Measurements from ENCODE around the gene DGKD.
A peak's percentile ranks its signal among the peaks of the same experiment; 100 is the strongest.

Gene DGKD

DNA sequence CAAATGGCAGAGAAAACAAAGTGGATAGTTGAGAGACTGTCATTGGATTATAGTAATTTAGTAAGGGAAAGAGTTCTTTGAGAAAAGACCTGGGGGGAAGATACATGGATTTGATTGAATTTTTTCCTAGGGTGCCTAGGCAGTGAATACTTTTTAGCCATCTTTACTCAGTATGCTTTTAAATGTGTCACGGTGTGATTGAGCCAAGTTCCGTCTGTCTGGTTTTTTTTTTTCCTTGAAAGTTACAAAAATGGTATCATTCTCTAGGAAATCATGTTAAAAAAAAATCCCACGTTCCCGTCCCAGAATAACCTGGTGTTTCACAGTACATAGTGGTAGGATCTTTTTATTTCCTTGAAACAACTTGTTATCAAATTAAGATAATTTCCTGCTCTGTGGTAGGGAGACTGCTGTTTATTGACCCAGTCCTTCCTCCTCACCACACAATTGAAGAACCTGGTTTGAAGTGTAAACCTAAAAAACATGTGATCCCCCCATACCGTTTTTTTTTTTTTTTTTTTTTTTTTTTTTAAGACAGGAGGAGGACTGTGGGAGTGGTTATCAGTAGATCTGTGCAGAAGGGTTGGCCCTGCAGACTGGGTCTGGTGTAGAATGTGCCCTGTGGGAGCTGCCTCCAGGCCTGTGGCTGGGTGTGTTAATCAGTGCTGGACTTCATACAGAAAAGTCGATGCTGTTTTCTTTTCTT is 55.1 kb downstream of the DGKD start:
- Mint-ChIP-seq H3K27me3 (no peaks in the 10 kb centered on the region), H3K4me3 (peak overlapping the region in 1 of 2 donors; percentile 4), H3K27ac (peak overlapping the region; percentile 85), H3K9me3 (peaks cover 3 to 8% of the 10 kb centered on the region in 2 donors), H3K4me1 (peaks cover 40 to 74% of the 10 kb centered on the region in 2 donors), H3K36me3 (peaks cover 49 to 75% of the 10 kb centered on the region in 2 donors)
- no peak for DNase-seq
- peak; percentile 58 to 63 for ATAC-seq (replicated peaks)

DNA sequence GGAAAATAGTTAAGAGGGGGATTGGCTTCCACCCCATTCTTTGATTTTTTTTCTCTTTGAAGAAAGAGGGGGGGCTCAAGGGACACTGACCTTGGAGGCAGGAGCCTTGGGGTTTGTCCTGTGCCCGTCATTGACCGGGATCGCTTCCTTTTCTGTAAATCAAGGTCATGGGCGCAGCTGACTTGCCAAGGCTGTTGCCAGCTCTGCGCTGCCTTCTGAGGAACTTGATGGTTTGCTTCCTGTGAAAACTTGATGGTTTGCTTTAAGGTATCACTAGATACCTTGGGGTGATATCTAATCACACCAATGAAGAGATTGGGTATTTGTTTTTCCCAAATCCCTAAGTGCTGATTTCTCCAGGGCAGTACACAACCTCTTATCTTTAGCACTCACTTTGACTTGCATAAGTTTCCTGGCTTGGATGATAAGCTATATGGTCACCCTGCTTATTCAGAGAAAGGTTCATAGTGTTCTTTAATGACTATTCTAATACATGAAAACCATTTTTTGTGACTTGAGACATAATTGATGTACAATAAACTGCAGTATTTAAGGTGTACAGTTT is 56.0 kb downstream of the DGKD start:
- Mint-ChIP-seq H3K4me3 (peak overlapping the region in 1 of 2 donors; percentile 14), H3K9me3 (peaks cover 3 to 8% of the 10 kb centered on the region in 2 donors), H3K27ac (no peak overlapping the region), H3K36me3 (peaks cover 49 to 75% of the 10 kb centered on the region in 2 donors), H3K27me3 (no peaks in the 10 kb centered on the region), H3K4me1 (peaks cover 44 to 74% of the 10 kb centered on the region in 2 donors)
- DNase-seq (no peak), ATAC-seq (replicated peaks) (no peak)

DNA sequence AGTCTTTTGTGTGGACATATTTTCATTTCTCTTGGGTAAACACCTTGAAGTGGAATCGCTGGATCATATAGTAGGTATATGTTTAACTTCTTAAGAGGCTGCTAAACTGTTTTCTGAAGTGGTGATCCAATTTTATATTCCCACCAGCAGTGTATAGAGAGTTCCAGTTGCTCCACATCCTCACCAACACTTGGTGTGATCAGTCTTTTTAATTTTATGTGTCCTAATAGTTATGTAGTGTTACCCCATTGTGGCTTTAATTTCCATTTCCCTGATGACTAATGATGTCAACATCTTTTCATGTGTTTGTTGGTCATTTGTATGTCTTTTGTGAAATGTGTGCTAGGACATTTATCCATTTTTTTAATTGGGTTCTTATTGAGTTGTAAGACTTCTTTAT is 56.9 kb downstream of the DGKD start:
- H3K9me3 Mint-ChIP-seq = peaks cover 3 to 8% of the 10 kb centered on the region in 2 donors
- H3K4me1 Mint-ChIP-seq = peaks cover 51 to 81% of the 10 kb centered on the region in 2 donors
- peak overlapping the region; percentile 67 for H3K27ac Mint-ChIP-seq
- no peaks in the 10 kb centered on the region for H3K27me3 Mint-ChIP-seq
- DNase-seq (no peak), ATAC-seq (replicated peaks) (no peak)
- peaks cover 48 to 79% of the 10 kb centered on the region in 2 donors for H3K36me3 Mint-ChIP-seq
- no peak overlapping the region for H3K4me3 Mint-ChIP-seq

DNA sequence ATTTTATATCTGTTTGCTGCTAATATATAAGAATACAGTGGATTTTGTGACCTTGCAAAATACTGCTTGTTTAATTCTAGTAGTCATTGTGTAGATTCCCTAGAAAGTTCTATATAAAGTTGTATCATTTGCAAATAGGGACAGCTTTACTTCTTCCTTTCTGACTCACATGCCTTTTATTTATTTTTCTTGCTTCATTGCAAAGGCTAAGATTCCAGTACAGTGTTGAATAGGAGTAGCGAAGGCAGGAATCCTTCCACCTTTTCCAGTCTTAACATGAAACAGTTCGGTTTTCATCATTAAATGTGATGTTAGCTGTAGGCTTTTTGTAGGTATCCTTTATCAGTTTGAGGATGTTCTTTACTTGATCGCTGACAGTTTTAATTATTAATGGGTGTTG is 58.1 kb downstream of the DGKD start:
- DNase-seq = no peak
- ATAC-seq (replicated peaks) = no peak
- Mint-ChIP-seq H3K27me3 (no peaks in the 10 kb centered on the region), H3K9me3 (peaks cover 3 to 8% of the 10 kb centered on the region in 2 donors), H3K4me3 (no peak overlapping the region), H3K36me3 (peaks cover 44 to 76% of the 10 kb centered on the region in 2 donors), H3K4me1 (peaks cover 55 to 84% of the 10 kb centered on the region in 2 donors), H3K27ac (no peak overlapping the region)

DNA sequence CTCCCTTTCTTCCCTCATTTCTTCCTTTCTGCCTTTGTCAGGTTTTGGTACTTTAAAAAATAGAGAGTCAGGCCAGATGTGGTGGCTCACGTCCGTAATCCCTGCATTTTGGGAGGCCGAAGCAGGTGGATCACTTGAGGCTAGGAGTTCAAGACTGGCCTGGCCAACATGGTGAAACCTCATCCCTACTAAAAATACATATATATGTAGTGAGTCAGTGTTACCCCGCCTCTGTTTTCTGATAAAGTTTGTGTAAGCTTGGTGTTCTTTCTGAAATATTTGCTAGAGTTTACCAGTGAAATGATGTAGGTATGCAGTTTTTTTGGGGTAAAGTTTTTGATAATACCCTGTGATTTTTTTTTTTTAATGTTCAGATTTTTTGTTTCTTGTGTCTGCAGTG is 58.8 kb downstream of the DGKD start:
- peak overlapping the region in 1 of 2 donors; percentile 29 for H3K4me3 Mint-ChIP-seq
- no peak for ATAC-seq (replicated peaks)
- peak overlapping the region; percentile 81 for H3K27ac Mint-ChIP-seq
- H3K9me3 Mint-ChIP-seq = peaks cover 3 to 8% of the 10 kb centered on the region in 2 donors
- H3K4me1 Mint-ChIP-seq = peaks cover 58 to 89% of the 10 kb centered on the region in 2 donors
- DNase-seq = no peak
- H3K36me3 Mint-ChIP-seq = peaks cover 43 to 77% of the 10 kb centered on the region in 2 donors
- H3K27me3 Mint-ChIP-seq = no peaks in the 10 kb centered on the region

DNA sequence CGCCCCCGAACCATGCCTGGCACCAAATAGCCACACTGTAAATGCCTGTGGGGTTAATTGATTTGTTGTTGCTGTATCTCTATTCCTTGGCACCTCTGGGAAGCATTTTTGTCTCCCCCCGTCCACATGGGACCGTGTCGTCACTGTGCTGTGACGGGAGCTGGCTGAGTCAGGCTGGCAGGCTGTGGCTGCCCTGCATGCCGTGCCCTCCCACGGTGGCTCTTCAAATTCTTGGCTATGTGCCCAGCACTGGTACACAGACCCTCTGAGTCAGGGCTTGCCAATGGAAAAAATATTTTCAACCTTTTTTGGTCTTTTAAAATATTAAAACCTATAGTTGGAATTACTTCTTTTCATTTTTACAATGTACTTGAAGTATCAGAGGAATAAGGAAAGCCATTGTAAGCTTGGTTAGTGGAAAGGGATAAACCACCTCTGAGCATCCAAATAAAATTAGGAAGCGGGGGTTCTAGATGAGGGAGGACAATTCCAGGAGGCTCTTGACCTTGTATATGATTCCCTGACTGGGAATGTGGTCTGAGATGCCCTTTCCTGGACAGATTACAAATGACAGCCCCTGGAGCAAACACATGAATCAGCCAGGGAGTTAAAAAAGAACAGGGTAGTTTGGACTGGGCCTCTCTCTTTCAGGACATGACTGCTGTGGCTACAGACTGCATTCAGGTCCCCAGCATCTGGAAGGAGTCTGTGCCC is 59.4 kb downstream of the DGKD start:
- peaks cover 37 to 74% of the 10 kb centered on the region in 2 donors for H3K36me3 Mint-ChIP-seq
- peak overlapping the region; percentile 27 to 48 for H3K4me3 Mint-ChIP-seq
- H3K27ac Mint-ChIP-seq = peak overlapping the region; percentile 81
- DNase-seq (no peak), ATAC-seq (replicated peaks) (no peak)
- peaks cover 58 to 89% of the 10 kb centered on the region in 2 donors for H3K4me1 Mint-ChIP-seq
- peaks cover 3 to 8% of the 10 kb centered on the region in 2 donors for H3K9me3 Mint-ChIP-seq
- H3K27me3 Mint-ChIP-seq = no peaks in the 10 kb centered on the region

DNA sequence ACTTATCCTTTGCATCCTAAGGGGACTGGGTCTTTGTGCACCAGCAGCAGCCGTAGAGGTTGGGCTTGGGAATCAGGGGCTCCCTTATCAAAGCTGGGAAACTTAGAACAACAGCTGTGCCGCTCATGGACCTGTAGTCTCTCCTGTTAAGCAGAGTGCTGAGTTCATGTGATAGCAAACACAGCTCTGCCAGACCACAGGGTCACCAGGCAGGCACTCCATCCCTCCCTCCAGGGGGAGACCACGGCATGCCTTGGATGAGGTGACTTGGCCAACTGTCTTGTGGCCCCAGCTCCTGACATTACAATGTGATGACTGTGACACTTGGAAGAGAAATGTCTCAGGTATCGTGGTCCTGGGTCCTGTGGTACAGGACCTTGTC is 60.0 kb downstream of the DGKD start:
- DNase-seq (no peak), ATAC-seq (replicated peaks) (no peak)
- peaks cover 3 to 8% of the 10 kb centered on the region in 2 donors for H3K9me3 Mint-ChIP-seq
- H3K27me3 Mint-ChIP-seq = no peaks in the 10 kb centered on the region
- peak overlapping the region; percentile 81 for H3K27ac Mint-ChIP-seq
- H3K4me1 Mint-ChIP-seq = peaks cover 58 to 89% of the 10 kb centered on the region in 2 donors
- H3K4me3 Mint-ChIP-seq = no peak overlapping the region
- H3K36me3 Mint-ChIP-seq = peaks cover 40 to 73% of the 10 kb centered on the region in 2 donors

DNA sequence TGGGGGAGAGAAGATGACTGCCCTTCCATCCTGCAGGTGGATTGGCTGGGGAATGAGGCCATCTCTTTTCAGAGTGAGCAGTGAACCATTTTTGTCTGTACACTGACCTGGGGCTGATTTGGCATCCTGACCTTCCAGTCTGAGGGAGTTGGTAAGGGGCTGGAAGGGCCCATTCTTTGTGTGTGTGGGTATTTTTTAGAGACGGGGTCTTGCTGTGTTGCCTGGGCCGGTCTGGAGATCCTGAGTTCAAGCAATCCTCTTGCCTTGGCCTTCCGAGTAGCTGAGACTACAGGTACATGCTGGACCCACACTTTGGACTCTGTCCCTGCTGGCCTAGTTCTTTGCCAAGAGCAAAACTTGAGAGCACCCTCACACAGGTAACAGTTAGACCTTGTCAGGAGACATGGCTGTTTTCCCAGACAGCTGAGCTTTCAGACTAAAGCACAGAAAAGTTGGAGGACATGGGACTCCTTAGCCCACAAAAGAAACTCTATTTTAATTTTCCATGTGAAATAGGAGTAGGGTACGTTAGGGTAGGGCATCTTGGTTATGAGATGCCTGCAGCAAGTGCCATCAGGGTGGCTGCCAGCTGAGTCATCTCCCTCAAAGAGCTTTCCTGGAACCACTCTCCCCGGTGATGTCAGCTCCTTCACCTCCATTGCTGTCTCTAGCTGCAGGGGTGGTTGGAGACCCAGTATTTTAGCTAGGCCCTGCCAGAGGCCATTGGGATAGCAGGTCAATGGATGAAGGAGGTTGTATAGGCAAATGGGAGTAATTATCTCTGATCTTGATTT is 60.7 kb downstream of the DGKD start:
- H3K36me3 Mint-ChIP-seq = peaks cover 47 to 77% of the 10 kb centered on the region in 2 donors
- DNase-seq (no peak), ATAC-seq (replicated peaks) (no peak)
- peaks cover 3 to 8% of the 10 kb centered on the region in 2 donors for H3K9me3 Mint-ChIP-seq
- no peaks in the 10 kb centered on the region for H3K27me3 Mint-ChIP-seq
- H3K27ac Mint-ChIP-seq = peak overlapping the region; percentile 88
- H3K4me3 Mint-ChIP-seq = no peak overlapping the region
- H3K4me1 Mint-ChIP-seq = peaks cover 60 to 89% of the 10 kb centered on the region in 2 donors

DNA sequence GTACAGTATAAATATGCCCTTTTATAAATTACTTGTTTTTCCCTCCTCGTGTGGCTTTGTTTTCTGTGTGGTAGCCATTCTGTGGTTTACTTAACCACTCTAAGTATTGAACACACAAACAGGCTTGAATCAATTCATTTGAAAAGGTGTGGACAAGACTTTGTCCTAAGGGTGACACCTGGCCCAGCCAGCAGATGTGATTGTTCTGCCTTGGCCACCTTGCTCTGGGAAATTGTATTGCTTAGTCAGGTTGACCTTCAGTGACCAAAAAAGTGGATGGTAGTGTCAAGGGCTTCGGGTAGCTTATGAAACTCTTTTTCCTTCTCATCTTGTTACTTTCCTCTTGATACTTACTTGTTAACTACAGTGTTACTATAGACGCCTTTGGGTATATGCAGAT is 61.9 kb downstream of the DGKD start:
- Mint-ChIP-seq H3K4me1 (peaks cover 66 to 89% of the 10 kb centered on the region in 2 donors), H3K9me3 (peaks cover 0 to 6% of the 10 kb centered on the region in 2 donors), H3K27ac (peak overlapping the region; percentile 87), H3K27me3 (no peaks in the 10 kb centered on the region), H3K36me3 (peaks cover 44 to 73% of the 10 kb centered on the region in 2 donors), H3K4me3 (no peak overlapping the region)
- ATAC-seq (replicated peaks) (no peak), DNase-seq (no peak)

DNA sequence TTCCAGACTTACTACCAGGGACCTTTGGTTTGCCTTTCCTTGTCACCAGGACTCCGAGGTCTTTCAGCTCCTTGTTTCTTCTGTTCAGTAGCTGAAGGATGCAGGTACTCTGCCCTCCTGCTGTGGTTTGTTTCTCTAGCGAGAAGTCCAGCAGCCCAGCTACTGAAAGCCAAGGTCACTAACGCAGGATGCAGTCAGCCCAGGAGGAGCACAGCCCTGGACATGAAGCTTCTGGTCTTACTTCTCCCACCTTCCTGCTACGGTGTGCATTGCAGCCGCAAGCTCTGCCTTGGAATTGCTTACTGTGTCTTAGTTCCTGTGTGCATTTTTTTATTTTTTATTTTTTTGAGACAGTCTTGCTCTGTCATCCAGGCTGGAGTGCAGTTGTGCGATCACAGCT is 62.4 kb downstream of the DGKD start:
- Mint-ChIP-seq H3K36me3 (peaks cover 44 to 73% of the 10 kb centered on the region in 2 donors), H3K4me3 (no peak overlapping the region), H3K27ac (peak overlapping the region; percentile 87), H3K4me1 (peaks cover 71 to 94% of the 10 kb centered on the region in 2 donors), H3K27me3 (no peaks in the 10 kb centered on the region), H3K9me3 (peaks cover 0 to under 1% of the 10 kb centered on the region in 2 donors)
- ATAC-seq (replicated peaks) (no peak), DNase-seq (no peak)

DNA sequence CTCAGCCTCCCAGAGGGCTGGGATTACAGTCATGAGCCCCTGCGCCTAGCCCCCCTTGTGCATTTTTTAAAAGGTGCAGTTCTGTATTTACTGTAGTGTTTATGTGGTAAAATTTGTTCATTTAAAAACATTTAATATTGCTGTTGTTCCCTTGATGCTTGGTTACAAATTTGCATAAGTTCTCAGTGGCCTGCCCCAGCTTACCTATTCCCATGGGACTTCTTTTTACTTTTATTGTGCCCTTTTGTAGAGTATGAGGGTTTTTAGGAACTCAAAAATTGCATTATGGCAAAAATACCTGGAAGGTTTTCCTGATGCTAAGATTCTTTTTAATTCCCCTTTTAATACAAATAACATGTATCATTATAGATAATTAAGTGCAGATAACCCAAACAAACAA is 63.0 kb downstream of the DGKD start:
- Mint-ChIP-seq H3K27me3 (no peaks in the 10 kb centered on the region), H3K4me1 (peaks cover 77 to 99% of the 10 kb centered on the region in 2 donors), H3K36me3 (peaks cover 46 to 73% of the 10 kb centered on the region in 2 donors), H3K9me3 (no peaks in the 10 kb centered on the region), H3K4me3 (peak overlapping the region in 1 of 2 donors; percentile 46), H3K27ac (peak overlapping the region; percentile 31)
- ATAC-seq (replicated peaks) = no peak
- DNase-seq = no peak

DNA sequence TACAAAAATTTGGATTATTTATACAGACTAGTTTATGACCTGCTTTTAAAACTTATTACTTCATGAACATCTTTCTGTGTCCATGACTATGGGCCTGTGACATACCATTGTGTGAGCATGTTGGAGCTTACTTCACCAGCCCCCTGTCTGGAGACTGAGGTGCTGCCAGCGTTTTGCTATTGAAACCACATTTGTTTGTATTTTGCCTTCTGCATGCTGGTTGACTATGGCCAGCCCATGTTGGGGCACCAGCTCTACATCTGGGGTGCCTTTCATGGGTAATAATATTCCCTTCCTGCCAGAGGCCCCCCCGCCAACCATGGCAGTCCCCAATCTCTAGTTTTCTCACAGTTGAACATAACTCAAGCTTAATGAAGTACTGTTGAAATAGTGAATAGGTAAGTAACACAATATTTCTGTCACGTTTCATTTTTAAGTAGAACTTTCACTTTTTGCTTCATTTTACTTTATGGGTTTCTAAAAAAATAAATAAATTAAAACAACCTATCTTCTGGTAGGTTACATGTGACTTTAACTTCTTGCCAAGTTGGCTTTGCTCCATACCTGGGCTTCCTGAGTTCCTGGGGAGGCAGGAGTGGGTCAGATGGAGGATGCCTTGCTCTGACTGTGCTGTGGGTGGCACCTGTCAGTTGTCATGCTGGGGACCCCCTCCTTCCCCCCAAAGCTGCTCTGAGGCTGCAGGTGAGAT is 63.9 kb downstream of the DGKD start:
- Mint-ChIP-seq H3K27me3 (no peaks in the 10 kb centered on the region), H3K9me3 (no peaks in the 10 kb centered on the region), H3K4me1 (peaks cover 82 to 100% of the 10 kb centered on the region in 2 donors), H3K27ac (peak overlapping the region; percentile 93), H3K4me3 (peak overlapping the region; percentile 74 to 82), H3K36me3 (peaks cover 50 to 75% of the 10 kb centered on the region in 2 donors)
- no peak for DNase-seq
- no peak for ATAC-seq (replicated peaks)

DNA sequence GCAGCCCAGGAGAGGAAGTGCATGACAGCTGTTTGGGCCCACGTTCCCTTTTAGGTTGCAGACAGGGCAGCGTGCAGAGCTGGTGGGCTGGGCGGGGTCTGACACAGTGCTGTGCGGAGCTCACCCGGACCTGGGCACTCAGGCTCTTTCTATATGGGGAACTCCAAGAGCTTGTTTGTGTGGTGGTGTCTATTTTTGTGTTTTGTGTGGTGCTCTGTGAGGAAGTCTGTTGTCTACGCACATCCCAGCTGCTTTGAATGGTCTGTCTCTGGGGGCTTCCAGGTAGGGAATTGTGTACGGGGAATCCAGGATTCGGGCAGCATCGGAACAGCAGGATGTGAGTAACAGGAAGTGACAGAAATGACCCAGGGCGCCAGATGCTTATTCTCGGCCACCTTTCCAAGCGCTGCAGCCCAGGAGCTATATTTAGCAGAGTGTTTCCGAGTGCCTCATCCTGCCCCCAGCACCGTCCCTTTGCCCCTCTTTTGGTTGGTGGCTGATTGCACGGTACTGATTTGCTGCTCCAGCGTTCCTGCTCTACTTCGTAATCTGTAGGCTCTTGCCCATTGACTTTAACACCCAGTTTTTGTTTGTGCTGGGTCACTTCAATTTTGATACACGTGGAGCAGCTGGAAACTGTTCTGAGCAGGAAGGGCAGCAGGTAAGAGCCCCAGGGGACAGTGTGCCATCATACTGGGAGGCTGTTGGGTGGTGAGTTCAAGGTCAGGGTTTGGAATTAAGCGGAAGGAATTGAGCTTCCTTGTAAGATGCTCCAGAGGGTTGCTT is 64.7 kb downstream of the DGKD start:
- Mint-ChIP-seq H3K4me3 (peak overlapping the region; percentile 74 to 82), H3K27ac (peak overlapping the region; percentile 93), H3K9me3 (no peaks in the 10 kb centered on the region), H3K4me1 (peaks cover 82 to 100% of the 10 kb centered on the region in 2 donors), H3K27me3 (no peaks in the 10 kb centered on the region), H3K36me3 (peaks cover 54 to 78% of the 10 kb centered on the region in 2 donors)
- DNase-seq = peak; percentile 76
- peak; percentile 80 to 86 for ATAC-seq (replicated peaks)

All from stimulated activated naive B cell treated with anti-CD40 and anti-IgM and Interleukin-4, amounts not matched to agents 10 μg/mL and 1 μg/mL and 100 μg/mL, for 72 hours (primary cell).